Keratinocyte (primary cell): Measurements from ENCODE around the gene SPEM2. TPM values are rescaled to one million over a fixed set of nuclear protein-coding genes. Genes with fewer than 3 reads are reported as not detected.

ENCODE experiments used
- DNase-seq: peaks from one replicate; pipeline ENCODE4 v3.0.0-alpha.2; 2011; ENCODE audit warnings: low read depth, missing footprints, low spot score
- FAIRE-seq: peaks from 2 replicates; lab custom pipeline; 2011; peaks lifted over from hg19 to GRCh38; lab: Jason Lieb, UNC
- H2AFZ ChIP-seq: 2 replicates; pipeline ENCODE4 v1.6.0; 2012; ENCODE audit warnings: low read length, control low read depth, inconsistent platforms; ENCODE audit not compliant: control insufficient read depth
- H3K27ac ChIP-seq: 2 replicates; pipeline ENCODE4 v1.5.1; 2011; ENCODE audit warnings: low read length; ENCODE audit not compliant: control insufficient read depth, insufficient read depth
- H3K27me3 ChIP-seq: 3 replicates; pipeline ENCODE4 v1.6.0; 2011; ENCODE audit warnings: low read length; ENCODE audit not compliant: control insufficient read depth, insufficient read depth; ENCODE audit errors: extremely low read depth
- H3K36me3 ChIP-seq, 2 experiments: 2 replicates in 1 of 2; 3 replicates in 1 of 2; pipeline ENCODE4 v1.5.1; 2011; ENCODE audit warnings: low read length in 2 of 2, mild to moderate bottlenecking in 1 of 2; ENCODE audit not compliant: control insufficient read depth in 2 of 2, insufficient read depth in 2 of 2; ENCODE audit errors: extremely low read depth in 1 of 2
- H3K4me1 ChIP-seq: 3 replicates; pipeline ENCODE4 v1.5.1; 2011; ENCODE audit warnings: low read length; ENCODE audit not compliant: control insufficient read depth, insufficient read depth; ENCODE audit errors: extremely low read depth
- H3K4me2 ChIP-seq: 3 replicates; pipeline ENCODE4 v1.6.0; 2011; ENCODE audit warnings: low read depth, low read length; ENCODE audit not compliant: control insufficient read depth, insufficient read depth; ENCODE audit errors: extremely low read depth
- H3K4me3 ChIP-seq, 3 experiments: fragments of 200-600 bp in 1 of 3; sonication (generic) in 1 of 3; 2 replicates in 2 of 3; 3 replicates in 1 of 3; pipeline ENCODE4 v1.5.1; 2011 to 2016; ENCODE audit warnings: low read length in 3 of 3, mild to moderate bottlenecking in 3 of 3, control low read depth in 2 of 3, inconsistent platforms in 1 of 3, low read depth in 1 of 3, mixed read lengths in 1 of 3, mixed run types in 1 of 3, moderate library complexity in 1 of 3; ENCODE audit not compliant: control insufficient read depth in 2 of 3, insufficient read depth in 2 of 3; ENCODE audit errors: extremely low read depth in 1 of 3
- H3K79me2 ChIP-seq: 2 replicates; pipeline ENCODE4 v1.6.0; 2012; ENCODE audit warnings: low read length; ENCODE audit not compliant: control insufficient read depth, insufficient read depth
- H3K9ac ChIP-seq: 3 replicates; pipeline ENCODE4 v1.6.0; 2011; ENCODE audit warnings: low read length; ENCODE audit not compliant: control insufficient read depth, insufficient read depth; ENCODE audit errors: extremely low read depth
- H3K9me1 ChIP-seq: 3 replicates; pipeline ENCODE4 v1.6.0; 2011; ENCODE audit warnings: low read length; ENCODE audit not compliant: control insufficient read depth, insufficient read depth; ENCODE audit errors: extremely low read depth
- H3K9me3 ChIP-seq: 2 replicates; pipeline ENCODE4 v1.5.1; 2012; ENCODE audit warnings: low read depth, low read length; ENCODE audit not compliant: control insufficient read depth
- H4K20me1 ChIP-seq: 3 replicates; pipeline ENCODE4 v1.6.0; 2011; ENCODE audit warnings: low read length; ENCODE audit not compliant: control insufficient read depth, insufficient read depth; ENCODE audit errors: extremely low read depth
- EZH2 ChIP-seq: IDR thresholded peaks from one replicate; pipeline ENCODE4 v1.6.1; 2012; ENCODE audit warnings: inconsistent platforms, mild to moderate bottlenecking, low read length, moderate library complexity
- dilution Hi-C: fragments of 300-500 bp; cut with MboI; formaldehyde crosslinking; loops from one replicate; pipeline ENCODE4 v1.7.0; 2020; ENCODE audit warnings: low sequenced_read_pairs; ENCODE audit not compliant: extremely low pct_ligation_motif_present
- polyA plus RNA-seq, 5 experiments: library from polyadenylated mRNA; depleted of rRNA in 3 of 5; stranded (reverse) in 3 of 5; stranded (forward) in 1 of 5; unstranded in 1 of 5; fragments of >200 nt; gene quantifications; 1 replicate in 1 of 5; 2 replicates in 3 of 5; 3 replicates in 1 of 5; pipeline versions ENCODE4 v1.2.1 to v1.2.3, GENCODE V29; 2011 to 2012; ENCODE audit warnings: missing spikeins in 2 of 5, low read depth in 1 of 5, low replicate concordance in 1 of 5
- TF ChIP-seq, protein P1 (sequence below), 3 experiments: IDR thresholded peaks in 1 of 3; conservative IDR thresholded peaks in 1 of 3; optimal IDR thresholded peaks in 1 of 3; 2 replicates in 2 of 3; 3 replicates in 1 of 3; pipeline versions ENCODE3 to v1.5.1; 2011; ENCODE audit warnings: low read length in 3 of 3, mild to moderate bottlenecking in 3 of 3, moderate library complexity in 2 of 3, control low read depth in 1 of 3, inconsistent platforms in 1 of 3; ENCODE audit not compliant: insufficient read depth in 2 of 3; ENCODE audit errors: extremely low read depth in 1 of 3

The SPEM2 gene
- polyA plus RNA-seq, 1 donor (not counting 4 experiments of a cell fraction or from before 2014, with no cell fraction given): not detected

GRCh38 chr17:7476951-7477350, 51.5 kb downstream of the SPEM2 start:
- Histone ChIP-seq H3K79me2 (peaks cover 68% of the 10 kb centered on the region), H3K9ac (peak overlapping the region; percentile 75), H3K9me3 (no peaks in the 10 kb centered on the region), H2AFZ (no peak overlapping the region), H4K20me1 (peaks cover 10% of the 10 kb centered on the region), H3K4me1 (peaks cover 42% of the 10 kb centered on the region), H3K9me1 (peaks cover 6% of the 10 kb centered on the region), H3K4me3 (peak overlapping the region; percentile 67 to 82 (median 77)), H3K27ac (peak overlapping the region; percentile 95), H3K36me3 (no peaks in the 10 kb centered on the region), H3K4me2 (peak overlapping the region; percentile 99), H3K27me3 (no peaks in the 10 kb centered on the region)
- no peak for DNase-seq
- dilution Hi-C loops: no loop called here
- TF ChIP-seq, protein P1, sequence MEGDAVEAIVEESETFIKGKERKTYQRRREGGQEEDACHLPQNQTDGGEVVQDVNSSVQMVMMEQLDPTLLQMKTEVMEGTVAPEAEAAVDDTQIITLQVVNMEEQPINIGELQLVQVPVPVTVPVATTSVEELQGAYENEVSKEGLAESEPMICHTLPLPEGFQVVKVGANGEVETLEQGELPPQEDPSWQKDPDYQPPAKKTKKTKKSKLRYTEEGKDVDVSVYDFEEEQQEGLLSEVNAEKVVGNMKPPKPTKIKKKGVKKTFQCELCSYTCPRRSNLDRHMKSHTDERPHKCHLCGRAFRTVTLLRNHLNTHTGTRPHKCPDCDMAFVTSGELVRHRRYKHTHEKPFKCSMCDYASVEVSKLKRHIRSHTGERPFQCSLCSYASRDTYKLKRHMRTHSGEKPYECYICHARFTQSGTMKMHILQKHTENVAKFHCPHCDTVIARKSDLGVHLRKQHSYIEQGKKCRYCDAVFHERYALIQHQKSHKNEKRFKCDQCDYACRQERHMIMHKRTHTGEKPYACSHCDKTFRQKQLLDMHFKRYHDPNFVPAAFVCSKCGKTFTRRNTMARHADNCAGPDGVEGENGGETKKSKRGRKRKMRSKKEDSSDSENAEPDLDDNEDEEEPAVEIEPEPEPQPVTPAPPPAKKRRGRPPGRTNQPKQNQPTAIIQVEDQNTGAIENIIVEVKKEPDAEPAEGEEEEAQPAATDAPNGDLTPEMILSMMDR (optimal IDR thresholded peaks at IDR 0.05 in 1 of 3, IDR thresholded peaks at IDR 0.05 in 1 of 3, conservative IDR thresholded peaks at IDR 0.05 in 1 of 3; ENCODE audit: extremely low read depth in 1 of 3, insufficient read depth in 2 of 3, low read length in 3 of 3): no peak
- no peak for TF ChIP-seq EZH2
- no peak for FAIRE-seq

Other genes with a start within 250 kb of the SPEM2 start
- 0.12 to 0.22 TPM (median 0.18 TPM) in 3 replicates for gene ASGR1, start 246.2 kb upstream of the SPEM2 start, polyA plus RNA-seq
- 4.5 to 7.2 TPM (median 5.5 TPM) in 3 replicates for gene DLG4, start 205.8 kb upstream of the SPEM2 start, polyA plus RNA-seq
- gene ACADVL, start 205.7 kb upstream of the SPEM2 start, polyA plus RNA-seq: 300 to 633 TPM (median 301 TPM) in 3 replicates
- gene DVL2, start 191.1 kb upstream of the SPEM2 start, polyA plus RNA-seq: 3.7 to 6.3 TPM (median 4.7 TPM) in 3 replicates
- gene PHF23, start 186.2 kb upstream of the SPEM2 start, polyA plus RNA-seq: 52.8 to 61.6 TPM (median 55.3 TPM) in 3 replicates
- gene GABARAP, start 183.2 kb upstream of the SPEM2 start, polyA plus RNA-seq: 271 to 416 TPM (median 391 TPM) in 3 replicates
- 60.8 to 143 TPM (median 66.2 TPM) in 3 replicates for gene CTDNEP1, start 173.9 kb upstream of the SPEM2 start, polyA plus RNA-seq
- 19.4 to 24.9 TPM (median 21.4 TPM) in 3 replicates for gene ELP5, start 173.4 kb upstream of the SPEM2 start, polyA plus RNA-seq
- gene CLDN7, start 163.1 kb upstream of the SPEM2 start, polyA plus RNA-seq: 6.3 to 9.0 TPM (median 6.8 TPM) in 3 replicates
- gene SLC2A4, start 143.9 kb upstream of the SPEM2 start, polyA plus RNA-seq: 0.05 TPM in 1 of 3 replicates, not detected in the others
- 0.01 to 0.05 TPM (median 0.05 TPM) in 3 replicates for gene YBX2, start 131.0 kb upstream of the SPEM2 start, polyA plus RNA-seq
- gene EIF5A, start 118.0 kb upstream of the SPEM2 start, polyA plus RNA-seq: 769 to 1,493 TPM (median 948 TPM) in 3 replicates
- gene GPS2, start 110.3 kb upstream of the SPEM2 start, polyA plus RNA-seq: 20.7 to 54.1 TPM (median 24.7 TPM) in 3 replicates
- gene NEURL4, start 96.3 kb upstream of the SPEM2 start, polyA plus RNA-seq: 11.3 to 18.9 TPM (median 13.5 TPM) in 3 replicates
- gene ACAP1, start 89.1 kb upstream of the SPEM2 start, polyA plus RNA-seq: 0.33 to 3.1 TPM (median 1.7 TPM) in 3 replicates
- gene KCTD11, start 73.5 kb upstream of the SPEM2 start, polyA plus RNA-seq: 17.5 to 33.7 TPM (median 18.5 TPM) in 3 replicates
- gene TMEM95, start 70.5 kb upstream of the SPEM2 start, polyA plus RNA-seq: not detected in 3 replicates
- gene TNK1, start 44.5 kb upstream of the SPEM2 start, polyA plus RNA-seq: 10.6 to 15.8 TPM (median 12.1 TPM) in 3 replicates
- 30.5 to 82.8 TPM (median 36.9 TPM) in 3 replicates for gene PLSCR3, start 31.1 kb upstream of the SPEM2 start, polyA plus RNA-seq
- gene TMEM256, start 21.5 kb upstream of the SPEM2 start, polyA plus RNA-seq: 68.1 to 131 TPM (median 90.1 TPM) in 3 replicates
- 2.5 to 4.9 TPM (median 4.8 TPM) in 3 replicates for gene NLGN2, start 17.8 kb upstream of the SPEM2 start, polyA plus RNA-seq
- gene SPEM1, start 5.3 kb upstream of the SPEM2 start, polyA plus RNA-seq: not detected in 3 replicates
- gene SPEM3, start 3.2 kb downstream of the SPEM2 start, polyA plus RNA-seq: not detected in 3 replicates
- 6.8 to 10.0 TPM (median 9.1 TPM) in 3 replicates for gene TMEM102, start 9.8 kb downstream of the SPEM2 start, polyA plus RNA-seq
- 27.4 to 46.9 TPM (median 30.4 TPM) in 3 replicates for gene FGF11, start 13.9 kb downstream of the SPEM2 start, polyA plus RNA-seq
- gene CHRNB1, start 19.4 kb downstream of the SPEM2 start, polyA plus RNA-seq: 13.1 to 51.3 TPM (median 22.0 TPM) in 3 replicates
- 20.9 to 23.9 TPM (median 21.8 TPM) in 3 replicates for gene ZBTB4, start 54.0 kb downstream of the SPEM2 start, polyA plus RNA-seq
- not detected in 3 replicates for gene SLC35G6, start 55.8 kb downstream of the SPEM2 start, polyA plus RNA-seq
- 8.3 to 24.3 TPM (median 17.5 TPM) in 3 replicates for gene POLR2A, start 58.8 kb downstream of the SPEM2 start, polyA plus RNA-seq
- gene TNFSF12, start 123.4 kb downstream of the SPEM2 start, polyA plus RNA-seq: 0.39 to 1.5 TPM (median 1.0 TPM) in 3 replicates
- gene TNFSF13, start 133.1 kb downstream of the SPEM2 start, polyA plus RNA-seq: 2.4 to 5.7 TPM (median 3.9 TPM) in 3 replicates
- 98.9 to 110 TPM (median 99.1 TPM) in 3 replicates for gene SENP3, start 136.3 kb downstream of the SPEM2 start, polyA plus RNA-seq
- gene CD68, start 154.0 kb downstream of the SPEM2 start, polyA plus RNA-seq: 12.2 to 26.6 TPM (median 14.0 TPM) in 3 replicates
- gene MPDU1, start 158.2 kb downstream of the SPEM2 start, polyA plus RNA-seq: 57.8 to 71.5 TPM (median 63.0 TPM) in 3 replicates
- gene SOX15, start 164.5 kb downstream of the SPEM2 start, polyA plus RNA-seq: 85.7 to 111 TPM (median 86.2 TPM) in 3 replicates
- 30.6 to 44.3 TPM (median 32.2 TPM) in 3 replicates for gene FXR2, start 189.3 kb downstream of the SPEM2 start, polyA plus RNA-seq
- gene SAT2, start 202.2 kb downstream of the SPEM2 start, polyA plus RNA-seq: 23.5 to 26.9 TPM (median 25.8 TPM) in 3 replicates
- 0.14 to 0.44 TPM (median 0.23 TPM) in 3 replicates for gene SHBG, start 204.5 kb downstream of the SPEM2 start, polyA plus RNA-seq
- gene ATP1B2, start 225.3 kb downstream of the SPEM2 start, polyA plus RNA-seq: not detected in 3 replicates